HG03045 (cell line): Measurements from ENCODE around the gene CDK7.
"Not testable (repeated sequence)": the region's sequence is repeated elsewhere in the genome, so short reads cannot be mapped to it uniquely, and the experiment has no call there.

Experiments used
- ATAC-seq: cut with Tn5 transposase; IDR thresholded peaks from one replicate; pipeline ENCODE4 v1.9.1; 2021; ENCODE audit warnings: mild to moderate bottlenecking, moderate library complexity; ENCODE audit not compliant: unreplicated experiment

Gene CDK7

DNA sequence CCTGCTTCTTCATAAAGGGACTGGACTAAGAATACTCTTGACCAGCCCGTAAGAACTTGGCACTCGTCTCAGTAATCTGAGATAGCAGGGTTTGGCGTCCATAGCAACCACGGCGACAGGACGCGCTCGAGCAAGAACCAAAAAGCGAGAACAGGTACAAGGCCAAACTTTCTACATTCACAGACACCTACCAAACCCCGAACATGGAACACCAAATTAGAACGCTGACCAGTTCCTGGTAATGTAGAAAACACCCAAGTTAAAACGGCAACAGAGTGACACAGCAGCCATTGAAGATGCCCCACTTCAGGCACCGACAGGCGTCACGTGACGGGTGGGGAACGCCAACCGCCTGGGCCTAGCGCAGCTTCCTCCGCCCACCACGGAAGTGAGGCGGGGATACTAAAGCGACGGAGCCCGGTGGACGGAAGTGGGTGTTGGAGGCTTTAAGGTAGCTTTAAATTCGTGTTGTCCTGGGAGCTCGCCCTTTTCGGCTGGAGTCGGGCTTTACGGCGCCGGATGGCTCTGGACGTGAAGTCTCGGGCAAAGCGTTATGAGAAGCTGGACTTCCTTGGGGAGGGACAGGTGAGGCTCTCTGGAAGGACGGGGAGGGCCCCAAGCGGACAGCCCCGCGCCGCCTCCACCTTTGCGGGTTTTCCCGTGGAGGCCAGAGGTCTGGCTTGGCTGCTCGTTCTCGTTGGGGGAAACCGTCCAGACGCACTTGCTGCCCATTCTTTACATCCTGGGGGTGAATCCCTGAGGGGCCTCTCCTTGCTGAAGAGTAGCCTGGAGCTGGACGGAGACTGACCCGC is at the start of gene CDK7:
CDK7 (plus strand) TSS at position 430 of the 812 bp plus-strand sequence; CDS start at position 520, 90 bp downstream.
- peak; percentile 98 for ATAC-seq

DNA sequence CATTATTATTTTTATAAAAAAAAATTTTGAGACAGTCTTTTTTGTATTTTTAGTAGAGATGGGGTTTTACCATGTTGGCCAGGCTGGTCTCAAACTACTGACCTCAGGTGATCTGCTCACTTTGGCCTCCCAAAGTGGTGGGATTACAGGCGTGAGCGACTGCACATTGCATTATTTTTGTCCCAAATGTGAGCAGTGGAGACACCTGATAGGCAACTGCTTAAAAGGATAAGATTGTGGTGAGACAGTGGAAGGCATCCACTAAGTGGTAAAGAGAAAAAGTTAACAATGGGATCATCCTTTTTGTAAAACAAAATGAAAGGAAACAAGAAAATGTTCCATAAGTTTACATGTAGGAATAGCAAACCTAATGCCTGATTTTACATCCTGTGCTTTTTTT is 47.3 kb upstream of the CDK7 start:
- ATAC-seq, result no peak

DNA sequence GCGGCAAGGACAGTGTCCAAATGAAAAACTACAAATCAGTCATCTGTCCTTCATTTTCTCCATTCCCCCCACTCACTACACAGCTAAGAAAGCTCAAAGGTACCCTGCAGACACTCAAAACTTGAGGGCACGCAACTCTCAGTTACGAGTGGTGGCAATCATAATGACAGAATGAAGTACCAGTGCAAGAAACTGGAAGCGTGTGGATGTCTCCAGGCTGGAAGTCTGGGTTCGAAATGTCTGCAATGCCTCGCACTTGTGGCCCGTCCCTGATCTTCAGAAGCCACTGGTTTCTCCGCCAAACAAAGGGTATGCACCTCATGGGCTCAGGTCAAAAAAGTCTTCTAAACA is 45.9 kb upstream of the CDK7 start:
- ATAC-seq, result no peak

- ATAC-seq, result peak; percentile 93
These were observed 45.3 kb upstream of the CDK7 start, which contains the start of gene CENPH for GRCh38 chr5:69189162-69190086. CENPH (plus strand) TSS chr5:69189583; CDS start chr5:69189635, 52 bp downstream.

DNA sequence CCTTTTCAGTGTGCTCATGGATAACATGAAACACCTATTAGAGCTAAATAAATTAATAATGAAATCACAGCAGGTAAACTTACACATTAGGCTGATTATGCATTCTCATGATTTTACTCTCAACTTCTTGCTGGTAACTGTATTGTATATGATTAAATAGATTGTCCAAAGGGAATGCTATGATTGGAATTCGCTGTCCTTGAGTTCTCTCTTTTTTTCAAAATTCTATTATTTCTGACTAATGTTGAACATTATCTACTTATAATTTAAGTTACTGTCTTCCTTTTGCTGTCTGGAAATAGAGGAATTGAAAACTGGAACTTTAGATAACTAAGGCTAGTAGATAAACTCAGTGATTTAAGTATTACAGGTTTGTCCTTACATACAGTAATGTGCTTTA is 32.2 kb upstream of the CDK7 start:
- no peak for ATAC-seq

GRCh38 chr5:69206528-69207190 is 28.0 kb upstream of the CDK7 start:
- no peak for ATAC-seq

GRCh38 chr5:69209602-69210001 is 25.1 kb upstream of the CDK7 start:
- no peak for ATAC-seq

DNA sequence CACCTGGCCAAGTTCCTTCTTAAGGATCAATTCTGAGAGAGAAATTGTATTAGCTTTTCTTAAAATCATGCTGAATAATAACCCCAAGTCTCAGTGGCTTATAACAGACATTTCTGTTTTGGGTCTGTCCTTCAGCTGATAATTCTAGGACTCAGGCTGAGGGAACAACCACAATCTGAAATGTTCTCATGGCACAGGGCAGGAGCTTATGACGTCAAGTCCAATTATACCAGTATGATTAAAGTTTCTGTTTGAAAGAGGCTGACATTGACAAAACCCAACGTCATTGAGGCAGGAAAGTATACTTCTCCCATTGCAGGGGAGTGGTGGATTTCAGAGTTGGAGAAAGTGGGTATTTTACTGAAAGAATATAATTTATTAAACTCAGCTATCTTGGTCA is 23.5 kb upstream of the CDK7 start:
- no peak for ATAC-seq

- ATAC-seq, result no peak
These were observed 22.7 kb upstream of the CDK7 start for GRCh38 chr5:69212022-69212421.

GRCh38 chr5:69213513-69214215 is 21.0 kb upstream of the CDK7 start:
- no peak for ATAC-seq

DNA sequence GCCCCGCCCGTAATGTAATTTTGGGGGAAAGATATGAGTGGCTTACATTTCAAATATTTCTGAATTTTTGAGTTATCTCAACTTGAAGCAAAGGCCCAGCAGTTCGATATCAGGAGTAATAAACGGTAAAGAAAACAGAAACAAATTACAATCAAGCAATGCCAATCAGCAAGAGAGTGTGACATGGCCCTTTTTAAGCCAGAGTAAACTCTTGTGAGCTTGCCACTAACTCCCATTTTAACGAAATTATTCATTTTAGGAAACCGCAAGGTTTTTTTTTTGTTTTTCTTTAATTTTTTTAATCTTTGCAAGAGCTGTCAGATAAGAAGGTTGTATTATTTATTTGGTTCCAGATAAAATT is 17.6 kb upstream of the CDK7 start:
- ATAC-seq, result no peak

DNA sequence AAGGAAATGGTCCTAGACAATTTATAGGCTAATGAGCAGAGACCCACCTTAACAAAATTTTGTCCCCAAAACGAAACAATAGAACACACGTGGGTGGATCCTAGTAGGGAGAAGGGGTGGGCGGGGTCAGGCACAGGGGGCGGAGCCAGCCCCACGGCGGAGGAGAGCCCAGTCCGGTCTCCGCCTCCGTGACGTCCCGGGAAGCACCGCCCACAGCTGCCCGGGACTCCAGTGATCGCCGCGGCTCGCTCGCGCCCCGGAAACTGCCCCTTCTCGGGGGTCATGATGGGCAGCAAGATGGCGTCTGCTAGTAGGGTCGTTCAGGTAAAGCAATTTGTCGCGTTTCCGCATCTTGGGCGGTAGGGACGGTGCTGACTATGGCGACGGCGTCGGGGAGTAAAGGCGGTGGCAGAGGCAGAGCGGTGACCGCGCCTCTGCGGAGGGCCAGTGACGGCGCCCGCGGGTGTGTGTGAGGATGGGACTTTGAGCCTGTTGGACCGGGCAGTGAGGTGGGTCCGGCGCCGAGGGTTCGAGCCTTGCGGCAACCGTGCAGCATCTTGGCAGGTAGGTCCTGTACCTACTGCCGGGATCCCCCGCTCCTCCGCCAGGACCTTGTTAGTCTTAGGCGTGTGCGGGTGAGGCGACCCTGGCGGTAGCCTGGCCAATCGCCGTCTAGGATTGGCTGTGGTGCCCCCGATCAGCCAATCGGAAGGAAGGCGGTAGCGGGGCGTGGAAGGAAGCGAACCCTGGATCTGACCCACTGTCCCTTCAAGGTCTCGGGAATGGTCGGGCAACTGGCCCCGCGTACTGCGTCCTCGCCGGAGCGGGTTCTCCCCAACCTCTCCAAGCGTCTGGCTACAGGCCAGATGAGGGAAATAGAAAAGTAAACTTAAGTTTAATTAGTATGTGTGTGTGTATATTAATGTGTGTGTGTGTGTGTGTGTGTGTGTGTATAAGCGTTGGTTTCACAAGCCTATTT is 16.8 kb upstream of the CDK7 start:
- peak; percentile 95 for ATAC-seq

- no peak for ATAC-seq
These were observed 14.7 kb upstream of the CDK7 start for GRCh38 chr5:69219939-69220338.

DNA sequence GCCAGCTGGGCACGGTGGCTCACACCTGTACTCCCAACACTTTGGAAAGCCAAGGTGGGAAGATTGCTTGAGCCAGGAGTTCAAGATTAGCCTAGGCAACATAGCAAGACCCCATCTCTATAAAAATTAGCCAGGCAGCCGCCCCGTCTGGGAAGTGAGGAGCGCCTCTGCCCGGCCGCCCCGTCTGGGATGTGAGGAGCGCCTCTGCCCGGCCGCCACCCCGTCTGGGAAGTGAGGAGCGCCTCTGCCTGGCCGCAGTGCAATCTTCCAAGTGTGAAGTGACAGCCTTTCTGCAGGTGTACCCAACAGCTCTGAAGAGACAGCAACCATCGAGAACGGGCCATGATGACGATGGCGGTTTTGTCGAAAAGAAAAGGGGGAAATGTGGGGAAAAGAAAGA is 14.3 kb upstream of the CDK7 start:
- ATAC-seq, result not testable (repeated sequence)

DNA sequence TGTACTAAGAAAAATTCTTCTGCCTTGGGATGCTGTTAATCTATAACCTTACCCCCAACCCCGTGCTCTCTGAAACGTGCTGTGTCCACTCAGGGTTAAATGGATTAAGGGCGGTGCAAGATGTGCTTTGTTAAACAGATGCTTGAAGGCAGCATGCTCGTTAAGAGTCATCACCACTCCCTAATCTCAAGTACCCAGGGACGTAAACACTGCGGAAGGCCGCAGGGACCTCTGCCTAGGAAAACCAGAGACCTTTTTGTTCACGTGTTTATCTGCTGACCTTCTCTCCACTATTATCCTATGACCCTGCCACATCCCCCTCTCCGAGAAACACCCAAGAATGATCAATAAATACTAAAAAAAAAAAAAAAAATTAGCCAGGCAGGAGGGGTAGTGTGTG is 13.9 kb upstream of the CDK7 start:
- not testable (repeated sequence) for ATAC-seq

DNA sequence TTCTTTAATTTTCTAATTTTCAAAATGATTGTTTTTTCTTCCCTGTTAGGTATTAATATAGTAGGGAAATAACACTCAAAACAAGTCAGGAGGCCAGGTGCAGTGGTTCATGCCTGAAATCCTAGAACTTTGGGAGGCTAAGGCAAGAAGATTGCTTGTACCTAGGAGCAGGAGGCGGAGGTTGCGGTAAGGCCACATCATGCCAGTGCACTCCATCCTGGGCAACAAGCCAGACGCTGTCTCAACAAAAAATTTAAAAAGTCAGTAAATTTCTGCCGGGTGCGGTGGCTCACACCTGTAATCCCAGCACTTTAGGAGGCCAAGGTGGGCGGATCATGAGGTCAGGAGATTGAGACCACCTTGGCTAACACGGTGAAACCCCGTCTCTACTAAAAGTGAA is 10.2 kb upstream of the CDK7 start:
- no peak for ATAC-seq

- no peak for ATAC-seq
These were observed 8.8 kb upstream of the CDK7 start for GRCh38 chr5:69225860-69226259.

DNA sequence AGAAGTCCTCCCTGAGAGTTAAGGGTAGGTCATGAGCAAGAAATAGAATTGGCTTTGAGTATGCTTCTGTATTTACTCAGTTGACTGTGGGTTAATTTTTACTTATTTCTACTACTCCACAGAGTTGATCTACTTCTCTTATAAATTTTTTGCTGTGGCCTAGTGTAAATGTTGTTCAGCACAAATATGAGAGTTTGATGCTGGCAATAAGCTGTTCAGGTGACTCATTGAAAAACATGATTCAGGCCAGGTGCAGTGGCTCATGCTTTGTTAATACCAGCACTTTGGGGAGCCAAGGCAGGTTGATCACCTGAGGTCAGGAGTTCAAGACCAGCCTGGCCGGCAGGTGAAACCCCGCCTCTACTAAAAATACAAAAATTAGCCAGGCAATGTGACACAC is 4.5 kb upstream of the CDK7 start:
- ATAC-seq, result no peak

DNA sequence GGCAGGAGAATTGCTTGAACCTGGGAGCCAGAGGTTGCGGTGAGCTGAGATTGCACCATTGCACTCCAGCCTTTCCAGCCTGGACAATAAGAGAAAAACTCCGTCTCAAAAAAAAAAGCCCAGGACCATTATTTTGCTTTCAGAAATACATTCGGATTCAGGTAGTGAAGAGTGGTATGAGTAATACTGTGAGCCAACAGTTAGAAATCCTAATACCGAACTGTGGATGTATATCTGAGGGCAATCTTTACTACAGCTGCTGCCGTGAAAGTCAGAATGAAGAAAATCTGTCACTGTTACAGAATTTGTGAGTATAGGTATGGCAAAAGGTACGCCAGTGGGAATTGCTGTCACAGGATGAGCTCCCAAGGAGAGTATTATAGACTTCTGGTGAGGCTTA is 3.4 kb upstream of the CDK7 start:
- no peak for ATAC-seq

DNA sequence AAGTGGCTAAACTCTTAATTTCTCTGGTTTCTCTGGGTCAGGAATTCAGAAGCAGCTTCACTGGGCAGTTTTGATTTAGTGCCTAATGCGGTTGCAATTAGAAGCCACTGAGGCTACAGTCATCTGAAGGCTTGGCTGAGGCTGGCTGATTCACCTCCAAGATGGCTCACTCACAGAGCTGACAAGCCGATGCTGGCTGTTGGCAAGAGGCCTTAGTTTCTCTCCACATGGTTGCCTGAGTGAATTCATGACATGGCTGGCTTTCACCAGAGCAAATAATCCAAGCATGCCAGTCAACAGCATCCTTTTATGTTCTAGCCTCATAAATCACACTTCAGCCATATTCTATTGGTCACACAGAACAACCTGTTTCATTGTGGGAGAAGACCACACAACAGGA is 2.8 kb upstream of the CDK7 start:
- no peak for ATAC-seq
